Heart right ventricle (tissue), 16 donors: Measurements from ENCODE around the gene ARMC9. TPM values are rescaled to one million over a fixed set of nuclear protein-coding genes. Genes with fewer than 3 reads are reported as not detected.
"Not testable (repeated sequence)": the region's sequence is repeated elsewhere in the genome, so short reads cannot be mapped to it uniquely, and the experiment has no call there.

Experiments
- ATAC-seq, 8 donors: fragments of 200-7000 bp; cut with Tn5 transposase; one replicate each; pipeline ENCODE4 v1.9.1; 2020; ENCODE audit warnings: mild to moderate bottlenecking in 8 of 8, moderate library complexity in 8 of 8, moderate number of reproducible peaks in 1 of 8
- DNase-seq, 2 donors: peaks; one replicate each; pipeline ENCODE4 v3.0.0-alpha.2; 2020
- H3K27ac ChIP-seq, 10 donors: fragments of 200-600 bp; sonication (generic) in 2 of 10; one replicate each; pipeline versions ENCODE4 v1.5.0 to v1.8.0; 2020 to 2022; ENCODE audit warnings: mild to moderate bottlenecking in 3 of 10
- H3K27me3 ChIP-seq, 7 donors: fragments of 200-600 bp; one replicate each; pipeline ENCODE4 v1.8.0; 2021 to 2022; ENCODE audit warnings: mild to moderate bottlenecking in 2 of 7
- H3K36me3 ChIP-seq, 9 donors: fragments of 200-600 bp; sonication (generic) in 1 of 9; one replicate each; pipeline versions ENCODE4 v1.5.0 to v1.8.0; 2020 to 2022; ENCODE audit warnings: mild to moderate bottlenecking in 2 of 9
- H3K4me1 ChIP-seq, 9 donors: fragments of 200-600 bp; sonication (generic) in 1 of 9; one replicate each; pipeline versions ENCODE4 v1.5.0 to v1.8.0; 2020 to 2022; ENCODE audit warnings: mild to moderate bottlenecking in 4 of 9
- H3K4me3 ChIP-seq, 10 donors: fragments of 200-600 bp; sonication (generic) in 2 of 10; one replicate each; pipeline versions ENCODE4 v1.5.0 to v1.8.0; 2020 to 2022; ENCODE audit warnings: mild to moderate bottlenecking in 7 of 10, moderate library complexity in 2 of 10
- H3K9me3 ChIP-seq, 11 donors: fragments of 200-600 bp in 10 of 11; sonication (generic) in 2 of 11; one replicate each; pipeline versions ENCODE4 v1.5.0 to v1.8.0; 2013 to 2022; ENCODE audit warnings: mild to moderate bottlenecking in 2 of 11, control low read depth in 1 of 11, moderate library complexity in 1 of 11
- WGBS, 2 donors: extraction: QIAGEN DNeasy Blood & Tissue Kit; methylation state at CpG; one replicate each; pipeline ENCODE4 v1.1.7; 2013; ENCODE audit warnings: inconsistent platforms in 1 of 2; 5-methylcytosine and 5-hydroxymethylcytosine counted together
- intact Hi-C, 10 donors: fragments of 100-400 bp; cut with DNase I; formaldehyde crosslinking; loops; one replicate each; pipeline versions ENCODE4 v1.11.1 to v1.14.2; 2022
- polyA plus RNA-seq, 2 donors: library from polyadenylated mRNA; stranded (reverse); fragments of 200-250 nt; gene quantifications; one replicate each; pipeline ENCODE4 v1.2.3, GENCODE V29; 2013
- total RNA-seq, 10 donors: library from RNA; stranded (reverse); fragmentation: NEBNext Ultra II Directional in 3 of 10; extraction: Animal tissue kit (Norgen Biotek cat#: 25700) in 3 of 10; gene quantifications; one replicate each; pipeline versions ENCODE4 v1.2.1 to v1.2.4, GENCODE V29; 2021 to 2023
- TF ChIP-seq, protein P1 (sequence below), 9 donors: fragments of 200-600 bp; sonication (generic) in 2 of 9; IDR thresholded peaks; one replicate each; pipeline versions ENCODE4 v1.5.0 to v1.8.0; 2021 to 2022; ENCODE audit warnings: antibody characterized with exemption in 9 of 9, mild to moderate bottlenecking in 5 of 9, moderate library complexity in 1 of 9
- donor health status: Arrhythmogenic right ventricular cardiomyopathy.
- donor health status: ischemic (EF 13 %, LVEDD 7.1; RV severe dilation, severe dysfunction).
- donor health status: healthy with polysubstance abuse.
- donor health status: DM: no; HTN: yes; CAD: no.
- donor health status: DM: no; HTN: no; CAD: no.
- donor health status: ischemic (EF 25% LVEDD 6.9; RV normal size, moderate dysfunction).
- donor health status: ischemic (EF 25% LVEDD 5.7; RV mildly dilated, moderate dysfunction).
- donor health status: healthy.
- donor health status: DM: yes; HTN: yes; CAD: no.
- donor health status: Ischemic cardiomyopathy.
- donor health status: ischemic (EF 35%, LVEDD 5.7; RV mildly dilated, moderate dysfunction).
- donor health status: nonischemic (EF 11% LVEDD 7.7; RV severe dilation, severe dysfunction).
- donor health status: DM: yes; HTN: yes; CAD: no.
- donor health status: PGD.
- donor health status: ischemic (EF 29% LVEDD 5.4; RV normal size, mild dysfunction).
- donor health status: nonischemic (EF 23%, LVEDD 6.1; RV moderate dilation, normal function).

ARMC9 gene
- total and polyA plus RNA-seq, 12 donors: 1.6 to 6.8 (median 2.3) TPM

DNA sequence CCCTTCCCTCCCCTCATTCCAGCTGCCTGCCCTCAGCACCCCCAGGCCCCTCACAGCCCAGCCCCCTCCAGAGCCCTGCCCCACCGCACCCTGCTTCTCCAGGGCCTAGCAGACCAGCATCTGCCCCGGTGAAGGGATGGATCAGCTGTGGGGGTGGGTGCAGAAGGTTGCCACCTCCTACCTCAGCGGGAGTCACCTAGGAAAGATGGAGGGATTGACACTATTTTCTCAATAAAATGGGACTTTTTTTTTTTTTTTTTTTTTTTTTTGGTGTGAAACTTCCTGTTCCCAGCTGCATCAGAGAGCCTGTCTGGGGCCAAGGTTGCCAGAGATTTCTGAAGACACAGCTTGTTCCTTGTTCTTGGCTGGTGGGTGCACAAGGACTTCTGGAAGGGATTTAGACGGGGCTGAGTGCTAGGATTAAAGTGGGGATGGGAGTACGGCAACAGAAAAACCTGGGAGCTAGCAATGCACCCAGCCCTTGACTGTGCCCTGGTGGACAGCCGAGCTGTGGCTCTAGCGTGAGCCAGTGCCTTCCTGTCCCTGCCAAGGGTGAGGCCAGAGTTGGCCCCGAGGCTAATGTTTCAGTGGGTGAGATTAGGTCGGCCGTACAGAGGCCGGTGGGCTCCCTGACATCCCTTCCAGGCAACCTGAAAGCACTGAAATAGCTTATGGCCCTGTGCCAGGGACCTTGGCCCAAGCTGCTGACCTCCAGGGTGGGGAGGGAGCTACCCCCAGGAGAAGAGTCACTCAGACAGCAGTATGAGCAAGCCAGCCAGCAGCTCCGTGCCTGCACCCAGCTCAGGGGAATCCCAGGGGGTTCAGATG lies 201.6 kb downstream of the ARMC9 start:
- Histone ChIP-seq H3K4me3 (peak overlapping the region in 1 of 10 donors; percentile 5), H3K9me3 (no peaks in the 10 kb centered on the region), H3K27ac (peak overlapping the region in 9 of 10 donors; percentile 28 to 76 (median 59)), H3K4me1 (peaks cover 0 to 31% (median 22%) of the 10 kb centered on the region in 9 donors), H3K27me3 (peaks cover 0 to 16% (median 10%) of the 10 kb centered on the region in 7 donors), H3K36me3 (peaks cover 0 to 13% (median 0%) of the 10 kb centered on the region in 9 donors)
- TF ChIP-seq, protein P1, sequence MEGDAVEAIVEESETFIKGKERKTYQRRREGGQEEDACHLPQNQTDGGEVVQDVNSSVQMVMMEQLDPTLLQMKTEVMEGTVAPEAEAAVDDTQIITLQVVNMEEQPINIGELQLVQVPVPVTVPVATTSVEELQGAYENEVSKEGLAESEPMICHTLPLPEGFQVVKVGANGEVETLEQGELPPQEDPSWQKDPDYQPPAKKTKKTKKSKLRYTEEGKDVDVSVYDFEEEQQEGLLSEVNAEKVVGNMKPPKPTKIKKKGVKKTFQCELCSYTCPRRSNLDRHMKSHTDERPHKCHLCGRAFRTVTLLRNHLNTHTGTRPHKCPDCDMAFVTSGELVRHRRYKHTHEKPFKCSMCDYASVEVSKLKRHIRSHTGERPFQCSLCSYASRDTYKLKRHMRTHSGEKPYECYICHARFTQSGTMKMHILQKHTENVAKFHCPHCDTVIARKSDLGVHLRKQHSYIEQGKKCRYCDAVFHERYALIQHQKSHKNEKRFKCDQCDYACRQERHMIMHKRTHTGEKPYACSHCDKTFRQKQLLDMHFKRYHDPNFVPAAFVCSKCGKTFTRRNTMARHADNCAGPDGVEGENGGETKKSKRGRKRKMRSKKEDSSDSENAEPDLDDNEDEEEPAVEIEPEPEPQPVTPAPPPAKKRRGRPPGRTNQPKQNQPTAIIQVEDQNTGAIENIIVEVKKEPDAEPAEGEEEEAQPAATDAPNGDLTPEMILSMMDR (IDR thresholded peaks at IDR 0.05): peak in 4 of 9 donors; percentile 34 to 47 (median 41)
- WGBS, 2 donors: 24 to 32% methylated on average over 12 of the region's 12 CpGs
- ATAC-seq: peak; percentile 77 to 94 (median 88)
- intact Hi-C loops: loop anchor here in 6 of 10 donors (2.0 to 10.0 kb wide), 4 partner anchors 103 to 293 kb away; no protein-coding TSS in a partner anchor
- peak; percentile 53 to 60 for DNase-seq

DNA sequence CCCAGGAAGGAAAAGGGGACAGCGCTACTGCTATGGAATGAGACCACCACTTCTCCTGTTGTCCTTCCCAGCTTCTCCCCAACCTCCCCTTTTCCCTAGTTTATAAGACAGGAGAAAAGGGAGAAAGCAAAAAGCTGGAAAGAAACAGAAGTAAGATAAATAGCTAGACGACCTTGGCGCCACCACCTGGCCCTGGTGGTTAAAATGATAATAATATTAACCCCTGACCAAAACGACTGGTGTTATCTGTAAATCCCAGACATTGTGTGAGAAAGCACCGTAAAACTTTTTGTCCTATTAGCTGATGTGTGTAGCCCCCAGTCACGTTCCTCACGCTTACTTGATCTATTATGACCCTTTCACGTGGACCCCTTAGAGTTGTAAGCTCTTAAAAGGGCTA lies 202.2 kb downstream of the ARMC9 start:
- H3K36me3 ChIP-seq: peaks cover 0 to 13% (median 0%) of the 10 kb centered on the region in 9 donors
- not testable (repeated sequence) for H3K9me3 ChIP-seq, DNase-seq, H3K27me3 ChIP-seq
- WGBS, 2 donors: 45 to 48% methylated on average over 8 of the region's 8 CpGs
- H3K4me3 ChIP-seq: peak overlapping the region in 1 of 10 donors; percentile 5
- H3K27ac ChIP-seq: peak overlapping the region in 9 of 10 donors; percentile 33 to 76 (median 59)
- ATAC-seq: peak in 1 of 8 donors; percentile 12
- H3K4me1 ChIP-seq: peaks cover 0 to 32% (median 22%) of the 10 kb centered on the region in 9 donors
- intact Hi-C loops: loop anchor here in 4 of 10 donors (2.0 to 10.0 kb wide), 4 partner anchors 103 to 293 kb away; no protein-coding TSS in a partner anchor

DNA sequence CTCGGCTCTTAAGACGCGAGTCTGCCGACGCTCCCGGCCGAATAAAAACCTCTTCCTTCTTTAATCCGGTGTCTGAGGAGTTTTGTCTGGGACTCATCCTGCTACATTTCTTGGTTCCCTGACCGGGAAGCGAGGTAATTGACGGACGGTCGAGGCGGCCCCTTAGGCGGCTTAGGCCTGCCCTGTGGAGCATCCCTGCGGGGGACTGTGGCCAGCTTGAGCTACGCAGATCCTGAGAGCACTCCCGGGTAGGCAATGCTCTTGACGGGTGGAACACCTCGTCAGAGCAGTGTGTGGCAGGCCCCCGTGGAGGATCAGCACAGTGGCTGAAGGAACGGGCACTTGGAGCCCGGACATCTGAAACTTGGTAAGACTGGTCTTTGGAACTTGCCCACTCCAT lies 202.7 kb downstream of the ARMC9 start:
- peaks cover 0 to 34% (median 22%) of the 10 kb centered on the region in 9 donors for H3K4me1 ChIP-seq
- H3K27ac ChIP-seq: peak overlapping the region in 1 of 10 donors; percentile 33
- not testable (repeated sequence) for H3K27me3 ChIP-seq, H3K4me3 ChIP-seq, H3K9me3 ChIP-seq, ATAC-seq, DNase-seq
- WGBS, 2 donors: 85 to 88% methylated on average over 23 of the region's 23 CpGs
- intact Hi-C loops: loop anchor here in 4 of 10 donors (2.0 to 10.0 kb wide), 4 partner anchors 104 to 294 kb away; no protein-coding TSS in a partner anchor
- peaks cover 0 to 13% (median 0%) of the 10 kb centered on the region in 9 donors for H3K36me3 ChIP-seq

DNA sequence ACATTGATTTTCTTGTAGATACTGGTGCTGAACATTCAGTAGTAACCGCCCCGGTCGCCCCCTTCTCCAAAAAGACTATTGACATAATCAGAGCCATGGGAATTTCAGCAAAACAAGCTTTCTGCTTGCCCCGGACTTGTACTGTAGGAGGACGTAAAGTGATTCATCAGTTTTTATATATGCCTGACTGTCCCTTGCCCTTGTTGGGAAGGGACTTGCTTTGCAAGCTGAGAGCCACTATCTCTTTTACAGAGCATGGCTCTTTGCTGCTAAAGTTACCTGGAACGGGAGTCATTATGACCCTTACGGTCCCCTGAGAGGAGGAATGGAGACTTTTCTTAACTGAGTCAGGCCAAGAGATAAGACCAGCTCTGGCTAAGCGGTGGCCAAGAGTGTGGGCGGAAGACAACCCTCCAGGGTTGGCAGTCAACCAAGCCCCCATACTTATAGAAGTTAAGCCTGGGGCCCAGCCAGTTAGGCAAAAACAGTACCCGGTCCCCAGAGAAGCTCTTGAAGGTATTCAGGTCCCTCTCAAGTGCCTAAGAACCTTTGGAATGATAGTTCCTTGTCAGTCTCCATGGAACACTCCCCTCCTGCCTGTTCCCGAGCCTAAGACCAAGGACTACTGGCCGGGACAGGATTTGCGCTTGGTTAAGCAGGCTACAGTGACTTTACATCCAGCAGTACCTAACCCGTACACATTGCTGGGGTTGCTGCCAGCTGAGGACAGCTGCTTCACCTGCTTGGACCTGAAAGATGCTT lies 205.2 kb downstream of the ARMC9 start:
- H3K27ac ChIP-seq, H3K36me3 ChIP-seq, H3K27me3 ChIP-seq, DNase-seq, ATAC-seq, H3K4me3 ChIP-seq, H3K9me3 ChIP-seq: not testable (repeated sequence)
- intact Hi-C loops: loop anchor here in 4 of 10 donors (2.0 to 10.0 kb wide), 4 partner anchors 106 to 296 kb away; no protein-coding TSS in a partner anchor
- H3K4me1 ChIP-seq: peaks cover 0 to 32% (median 22%) of the 10 kb centered on the region in 9 donors
- 35 to 38% methylated on average over 14 of the region's 14 CpGs for WGBS, 2 donors

DNA sequence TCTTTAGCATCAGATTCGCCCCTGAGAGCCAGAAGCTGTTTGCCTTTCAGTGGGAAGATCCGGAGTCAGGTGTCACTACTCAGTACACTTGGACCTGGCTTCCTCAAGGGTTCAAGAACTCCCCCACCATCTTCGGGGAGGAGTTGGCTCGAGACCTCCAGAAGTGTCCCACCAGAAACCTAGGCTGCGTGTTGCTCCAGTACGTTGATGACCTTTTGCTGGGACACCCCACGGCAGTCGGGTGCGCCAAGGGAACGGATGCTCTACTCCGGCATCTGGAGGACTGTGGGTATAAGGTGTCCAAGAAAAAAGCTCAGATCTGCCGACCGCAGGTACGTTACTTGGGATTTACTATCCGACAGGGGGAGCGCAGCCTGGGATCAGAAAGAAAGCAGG lies 205.8 kb downstream of the ARMC9 start:
- not testable (repeated sequence) for ATAC-seq, H3K4me3 ChIP-seq, H3K27me3 ChIP-seq, H3K27ac ChIP-seq, H3K36me3 ChIP-seq, DNase-seq, H3K9me3 ChIP-seq
- intact Hi-C loops: loop anchor here in 4 of 10 donors (2.0 to 10.0 kb wide), 4 partner anchors 107 to 297 kb away; no protein-coding TSS in a partner anchor
- 94% methylated on average over 16 of the region's 16 CpGs for WGBS, 2 donors
- H3K4me1 ChIP-seq: peaks cover 0 to 32% (median 22%) of the 10 kb centered on the region in 9 donors
